22Rv1 (cell line): ENCODE data around the gene STRIP2.

ENCODE experiments used
- CTCF ChIP-seq: fragments of 450-650 bp; IDR thresholded peaks from 2 replicates; pipeline ENCODE4 v1.5.1; 2017; ENCODE audit warnings: mild to moderate bottlenecking
- ZFX ChIP-seq: fragments of 450-650 bp; IDR thresholded peaks from 2 replicates; pipeline ENCODE4 v1.6.1; 2017; ENCODE audit warnings: antibody characterized with exemption, borderline replicate concordance

- TF ChIP-seq CTCF (no peak), ZFX (no peak)
Measured at GRCh38 chr7:129427526-129428045, 6.6 kb upstream of the STRIP2 start.
